HAP-1 (cell line): Measurements from ENCODE around the gene TBC1D4.

ENCODE experiments used
- DNase-seq, 2 experiments: peaks; one replicate each; pipeline ENCODE4 v3.0.0-alpha.2; 2016 to 2020; ENCODE audit warnings: low spot score in 2 of 2
- H3K27me3 ChIP-seq: fragments of 250-450 bp; sonication (Bioruptor Pico); 2 replicates; pipeline ENCODE4 v1.5.1; 2020; ENCODE audit warnings: low read depth, mild to moderate bottlenecking, moderate library complexity
- H3K36me3 ChIP-seq: fragments of 250-450 bp; sonication (Bioruptor Pico); replicated peaks from 2 replicates; pipeline ENCODE4 v1.5.1; 2020; ENCODE audit warnings: mild to moderate bottlenecking
- H3K4me1 ChIP-seq: fragments of 250-450 bp; sonication (Bioruptor Pico); 2 replicates; pipeline ENCODE4 v1.5.1; 2020; ENCODE audit warnings: mild to moderate bottlenecking
- H3K4me3 ChIP-seq: fragments of 250-450 bp; sonication (Bioruptor Pico); 2 replicates; pipeline ENCODE4 v1.5.1; 2020; ENCODE audit warnings: mild to moderate bottlenecking, moderate library complexity
- H3K9me3 ChIP-seq: fragments of 250-450 bp; sonication (Bioruptor Pico); 2 replicates; pipeline ENCODE4 v1.5.1; 2020; ENCODE audit warnings: mild to moderate bottlenecking, moderate library complexity
- in situ Hi-C: fragments of 300-500 bp; cut with MboI; formaldehyde crosslinking; loops from 3 replicates; pipeline ENCODE4 v1.14.3; 2020; ENCODE audit warnings: low sequenced_read_pairs, inconsistent platforms, mixed read lengths

Gene TBC1D4

DNA sequence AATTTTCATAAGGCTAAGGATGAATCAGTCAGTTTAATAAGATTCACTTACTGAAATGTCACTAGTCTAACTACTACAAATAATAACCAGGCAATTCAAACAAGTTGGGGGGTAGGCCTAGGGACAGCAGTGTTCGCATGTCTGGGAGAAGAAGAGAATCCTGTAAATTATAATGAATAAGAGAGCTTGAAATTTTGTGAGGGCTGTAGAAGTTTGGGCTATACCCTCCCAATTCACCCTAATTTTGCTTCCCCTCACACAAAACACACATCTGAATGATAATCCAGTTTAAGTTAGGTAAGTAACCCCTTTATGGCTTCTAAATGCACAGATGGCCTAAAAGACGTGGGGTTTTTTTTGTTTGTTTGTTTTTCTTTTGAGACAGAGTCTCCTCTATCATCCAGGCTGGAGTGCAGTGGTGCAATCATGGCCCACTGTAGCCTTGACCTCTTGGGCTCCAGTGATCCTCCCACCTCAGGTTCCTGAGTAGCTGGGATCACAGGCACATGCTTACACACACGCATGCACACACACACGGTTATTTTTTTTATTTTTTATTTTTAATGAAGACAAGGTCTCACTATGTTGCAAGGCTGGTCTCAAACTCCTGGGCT lies 69.9 kb downstream of the TBC1D4 start:
- no peak for DNase-seq
- no peaks in the 10 kb centered on the region for H3K36me3 ChIP-seq
- H3K4me3 ChIP-seq: no peak overlapping the region
- no peaks in the 10 kb centered on the region for H3K9me3 ChIP-seq
- no peaks in the 10 kb centered on the region for H3K4me1 ChIP-seq
- no peaks in the 10 kb centered on the region for H3K27me3 ChIP-seq
- in situ Hi-C loops: no loop called here

DNA sequence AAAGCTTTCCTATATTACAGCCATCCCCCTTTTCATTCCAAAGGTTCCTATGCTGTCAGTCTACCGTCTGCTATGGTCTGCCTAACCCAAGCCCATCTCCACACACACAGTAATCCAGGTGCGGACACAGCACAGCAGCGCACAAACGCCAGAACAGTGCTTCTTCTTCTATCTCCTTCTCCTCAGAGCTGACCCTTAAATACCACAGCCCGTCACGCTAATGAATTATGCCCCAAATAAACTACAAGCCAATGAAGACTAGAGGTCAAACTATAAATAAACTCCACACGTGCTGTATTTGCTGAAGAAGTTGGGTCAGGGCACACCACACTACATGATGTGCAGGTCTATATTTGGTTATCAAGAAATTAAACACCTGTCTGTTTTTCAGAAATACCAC lies 71.8 kb downstream of the TBC1D4 start:
- H3K4me1 ChIP-seq: peaks cover 10% of the 10 kb centered on the region
- DNase-seq: no peak
- no peak overlapping the region for H3K4me3 ChIP-seq
- H3K9me3 ChIP-seq: no peaks in the 10 kb centered on the region
- in situ Hi-C loops: no loop called here
- no peaks in the 10 kb centered on the region for H3K36me3 ChIP-seq
- H3K27me3 ChIP-seq: no peaks in the 10 kb centered on the region

DNA sequence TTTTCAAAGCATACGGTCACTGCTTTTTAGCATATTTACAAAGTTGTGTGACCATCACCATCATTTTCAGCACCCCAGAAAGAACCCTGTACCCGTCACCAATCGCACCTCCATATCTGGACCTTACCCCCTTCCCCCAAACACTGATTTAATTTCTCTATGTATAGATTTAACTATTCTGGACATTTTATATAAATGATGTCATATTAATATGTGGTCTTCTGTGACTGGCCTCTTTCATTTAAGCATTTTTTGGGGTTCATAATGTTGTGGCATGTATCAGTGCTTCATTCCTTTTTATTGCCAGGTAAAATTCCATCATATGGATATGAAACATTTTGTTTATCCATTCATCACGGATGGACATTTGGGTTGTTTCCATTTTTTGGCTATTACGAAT lies 74.0 kb downstream of the TBC1D4 start:
- no peaks in the 10 kb centered on the region for H3K9me3 ChIP-seq
- H3K27me3 ChIP-seq: no peaks in the 10 kb centered on the region
- H3K36me3 ChIP-seq: no peaks in the 10 kb centered on the region
- in situ Hi-C loops: no loop called here
- peaks cover 10% of the 10 kb centered on the region for H3K4me1 ChIP-seq
- H3K4me3 ChIP-seq: no peak overlapping the region
- no peak for DNase-seq

GRCh38 chr13:75407473-75407872 lies 74.5 kb downstream of the TBC1D4 start:
- in situ Hi-C loops: no loop called here
- Histone ChIP-seq H3K9me3 (no peaks in the 10 kb centered on the region), H3K4me1 (peaks cover 10% of the 10 kb centered on the region), H3K27me3 (no peaks in the 10 kb centered on the region), H3K4me3 (no peak overlapping the region), H3K36me3 (no peaks in the 10 kb centered on the region)
- no peak for DNase-seq

GRCh38 chr13:75405976-75406703 lies 75.8 kb downstream of the TBC1D4 start:
- Histone ChIP-seq H3K4me3 (no peak overlapping the region), H3K27me3 (no peaks in the 10 kb centered on the region), H3K36me3 (no peaks in the 10 kb centered on the region), H3K9me3 (no peaks in the 10 kb centered on the region), H3K4me1 (peaks cover 10% of the 10 kb centered on the region)
- peak; percentile 18 to 77 for DNase-seq
- in situ Hi-C loops: no loop called here

GRCh38 chr13:75404726-75405125 lies 77.2 kb downstream of the TBC1D4 start:
- H3K9me3 ChIP-seq: no peaks in the 10 kb centered on the region
- no peak overlapping the region for H3K4me3 ChIP-seq
- H3K4me1 ChIP-seq: peaks cover 10% of the 10 kb centered on the region
- no peaks in the 10 kb centered on the region for H3K36me3 ChIP-seq
- no peaks in the 10 kb centered on the region for H3K27me3 ChIP-seq
- in situ Hi-C loops: no loop called here
- no peak for DNase-seq

GRCh38 chr13:75402787-75403186 lies 79.2 kb downstream of the TBC1D4 start:
- no peaks in the 10 kb centered on the region for H3K36me3 ChIP-seq
- H3K27me3 ChIP-seq: no peaks in the 10 kb centered on the region
- peaks cover 10% of the 10 kb centered on the region for H3K4me1 ChIP-seq
- DNase-seq: no peak
- H3K9me3 ChIP-seq: no peaks in the 10 kb centered on the region; the same call in 1 of the 2 replicates
- H3K4me3 ChIP-seq: no peak overlapping the region
- in situ Hi-C loops: no loop called here

GRCh38 chr13:75400775-75401174 lies 81.2 kb downstream of the TBC1D4 start:
- Histone ChIP-seq H3K36me3 (no peaks in the 10 kb centered on the region), H3K27me3 (no peaks in the 10 kb centered on the region), H3K9me3 (no peaks in the 10 kb centered on the region; the same call in 1 of the 2 replicates), H3K4me3 (no peak overlapping the region), H3K4me1 (peaks cover under 1% of the 10 kb centered on the region; the same call in 1 of the 2 replicates)
- in situ Hi-C loops: no loop called here
- DNase-seq: no peak

- no peaks in the 10 kb centered on the region for H3K27me3 ChIP-seq
- no peaks in the 10 kb centered on the region for H3K36me3 ChIP-seq
- in situ Hi-C loops: no loop called here
- no peak overlapping the region for H3K4me3 ChIP-seq
- DNase-seq: no peak
- H3K9me3 ChIP-seq: no peaks in the 10 kb centered on the region; the same call in 1 of the 2 replicates
- no peaks in the 10 kb centered on the region for H3K4me1 ChIP-seq
These were observed 82.1 kb downstream of the TBC1D4 start for GRCh38 chr13:75399879-75400217.

DNA sequence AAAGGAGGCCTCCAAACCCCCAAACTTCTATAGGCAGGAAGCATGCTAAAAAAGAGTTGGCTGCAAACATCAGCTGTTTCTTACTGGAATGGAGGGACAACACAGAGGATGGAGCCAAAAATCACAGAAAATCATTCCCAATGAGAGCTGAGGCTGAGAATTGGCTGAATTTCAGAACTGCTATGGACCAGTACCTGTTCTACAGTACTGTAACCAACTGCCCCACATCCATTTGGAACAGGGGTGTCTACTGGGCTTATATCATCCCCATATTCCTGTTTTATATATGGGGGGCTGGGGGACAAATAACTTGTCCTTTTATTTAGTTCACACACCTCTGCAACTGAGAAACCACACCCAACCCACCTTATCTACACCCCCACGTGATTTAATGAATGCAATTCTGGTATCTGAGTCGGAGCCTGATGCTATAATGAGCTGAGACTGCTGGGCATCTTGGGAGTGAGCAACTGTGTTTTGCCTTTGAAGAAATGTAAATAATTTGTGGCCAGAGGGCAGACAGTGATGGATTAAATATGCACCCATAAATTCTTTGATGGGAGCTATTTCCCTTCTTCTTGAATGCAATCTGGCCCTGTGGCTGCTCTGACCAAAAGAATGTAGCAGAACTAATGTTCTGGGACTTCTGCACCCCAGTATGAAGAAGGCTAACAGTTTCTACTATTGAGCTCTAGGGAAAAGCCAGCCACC lies 82.6 kb downstream of the TBC1D4 start:
- no peak overlapping the region for H3K4me3 ChIP-seq
- no peaks in the 10 kb centered on the region; the same call in 1 of the 2 replicates for H3K9me3 ChIP-seq
- H3K36me3 ChIP-seq: no peaks in the 10 kb centered on the region
- no peaks in the 10 kb centered on the region for H3K4me1 ChIP-seq
- in situ Hi-C loops: no loop called here
- no peaks in the 10 kb centered on the region for H3K27me3 ChIP-seq
- no peak for DNase-seq

- Histone ChIP-seq H3K4me1 (no peaks in the 10 kb centered on the region), H3K27me3 (no peaks in the 10 kb centered on the region), H3K9me3 (no peaks in the 10 kb centered on the region; the same call in 1 of the 2 replicates), H3K36me3 (no peaks in the 10 kb centered on the region), H3K4me3 (no peak overlapping the region)
- DNase-seq: no peak
- in situ Hi-C loops: no loop called here
These were observed 83.9 kb downstream of the TBC1D4 start for GRCh38 chr13:75398072-75398471.

- Histone ChIP-seq H3K9me3 (no peaks in the 10 kb centered on the region; the same call in 1 of the 2 replicates), H3K4me3 (no peak overlapping the region), H3K36me3 (no peaks in the 10 kb centered on the region), H3K4me1 (no peaks in the 10 kb centered on the region), H3K27me3 (no peaks in the 10 kb centered on the region)
- in situ Hi-C loops: no loop called here
- no peak for DNase-seq
These were observed 86.1 kb downstream of the TBC1D4 start for GRCh38 chr13:75395901-75396300.

GRCh38 chr13:75395066-75395465 lies 86.9 kb downstream of the TBC1D4 start:
- DNase-seq: no peak
- H3K4me3 ChIP-seq: no peak overlapping the region
- H3K36me3 ChIP-seq: no peaks in the 10 kb centered on the region
- in situ Hi-C loops: no loop called here
- H3K4me1 ChIP-seq: no peaks in the 10 kb centered on the region
- H3K9me3 ChIP-seq: no peaks in the 10 kb centered on the region; the same call in 1 of the 2 replicates
- no peaks in the 10 kb centered on the region for H3K27me3 ChIP-seq

DNA sequence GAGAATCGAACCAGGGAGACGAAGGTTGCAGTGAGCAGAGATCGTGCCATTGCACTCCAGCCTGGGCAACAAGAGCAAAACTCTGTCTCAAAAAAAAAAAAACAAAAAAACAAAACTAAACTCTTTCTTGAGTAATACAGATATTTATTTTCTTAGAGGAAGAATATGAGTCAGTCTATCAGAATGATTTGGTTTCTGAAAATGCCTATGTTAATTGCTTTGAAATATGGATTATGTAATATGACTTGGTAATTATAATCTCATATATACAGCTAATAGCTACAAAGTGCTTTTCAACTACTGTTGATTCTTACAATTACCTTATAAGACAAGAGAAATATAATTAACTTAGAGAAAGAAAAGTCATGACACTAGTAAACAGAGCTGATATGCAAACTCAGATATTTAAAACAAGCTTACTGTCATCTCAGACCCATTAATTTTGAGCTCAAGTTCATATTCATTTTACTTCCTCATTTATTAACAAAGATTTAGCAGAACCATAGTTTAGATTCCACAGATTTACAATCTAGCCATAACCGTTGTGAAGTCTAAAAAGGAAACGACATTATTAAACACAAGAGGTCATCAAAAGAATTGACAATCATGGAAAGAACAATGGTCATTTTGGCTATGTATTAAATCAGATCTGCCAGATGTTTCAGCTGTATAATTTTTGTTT lies 88.0 kb downstream of the TBC1D4 start:
- H3K27me3 ChIP-seq: no peaks in the 10 kb centered on the region

More for the DNA sequence above, 88.0 kb downstream of the TBC1D4 start:
- Histone ChIP-seq H3K4me1 (no peaks in the 10 kb centered on the region), H3K36me3 (no peaks in the 10 kb centered on the region), H3K4me3 (no peak overlapping the region), H3K9me3 (no peaks in the 10 kb centered on the region; the same call in 1 of the 2 replicates)
- in situ Hi-C loops: no loop called here
- no peak for DNase-seq
